HepG2 (cell line): ENCODE data around the gene SLC7A8. TPM values are rescaled to one million over a fixed set of nuclear protein-coding genes. Genes with fewer than 3 reads are reported as not detected.
A peak's percentile ranks its signal among the peaks of the same experiment; 100 is the strongest.

Experiments
- AGO1 ChIP-seq: fragments of 200-400 bp; formaldehyde crosslinking; IDR thresholded peaks from 2 replicates; pipeline ENCODE4 v1.6.1; 2017; ENCODE audit warnings: mild to moderate bottlenecking, low read depth, low read length, moderate library complexity; ENCODE audit not compliant: poor library complexity, severe bottlenecking
- BRCA1 ChIP-seq: sonication (generic); formaldehyde crosslinking; IDR thresholded peaks from 2 replicates; pipeline ENCODE4 v1.4.0; 2020; ENCODE audit warnings: missing genetic modification reagents
- BRD4 ChIP-seq: sonication (generic); formaldehyde crosslinking; IDR thresholded peaks from 2 replicates; pipeline ENCODE4 v1.4.0; 2020; ENCODE audit warnings: missing genetic modification reagents
- ELF1 ChIP-seq: sonication (generic); formaldehyde crosslinking; IDR thresholded peaks from 2 replicates; pipeline ENCODE4 v1.4.0; 2020; ENCODE audit warnings: missing genetic modification reagents
- FOSL2 ChIP-seq: sonication (generic); formaldehyde crosslinking; IDR thresholded peaks from 2 replicates; pipeline ENCODE4 v1.4.0; 2020; ENCODE audit warnings: missing genetic modification reagents
- FOXO1 ChIP-seq: sonication (generic); formaldehyde crosslinking; IDR thresholded peaks from 2 replicates; pipeline ENCODE4 v1.4.0; 2020; ENCODE audit warnings: missing genetic modification reagents
- GATA4 ChIP-seq: sonication (generic); IDR thresholded peaks from 2 replicates; pipeline ENCODE4 v1.6.1; 2016; ENCODE audit warnings: antibody characterized with exemption, low read depth, borderline replicate concordance
- HES4 ChIP-seq: sonication (generic); formaldehyde crosslinking; IDR thresholded peaks from 2 replicates; pipeline ENCODE4 v1.9.0; 2021; ENCODE audit warnings: mild to moderate bottlenecking, missing genetic modification reagents, borderline replicate concordance
- HOXA5 ChIP-seq: sonication (generic); formaldehyde crosslinking; IDR thresholded peaks from 2 replicates; pipeline ENCODE4 v1.4.0; 2020; ENCODE audit warnings: missing genetic modification reagents
- NFKB2 ChIP-seq: sonication (generic); formaldehyde crosslinking; IDR thresholded peaks from 2 replicates; pipeline ENCODE4 v1.4.0; 2020; ENCODE audit warnings: missing genetic modification reagents, borderline replicate concordance
- RBM39 ChIP-seq: fragments of 200-400 bp; formaldehyde crosslinking; IDR thresholded peaks from one replicate; pipeline ENCODE4 v1.6.1; 2018; ENCODE audit warnings: antibody characterized with exemption, mild to moderate bottlenecking, low read depth, low read length; ENCODE audit not compliant: poor library complexity, severe bottlenecking
- REXO4 ChIP-seq: sonication (generic); formaldehyde crosslinking; IDR thresholded peaks from 2 replicates; pipeline ENCODE4 v1.8.0; 2022; ENCODE audit warnings: missing genetic modification reagents, mild to moderate bottlenecking, borderline replicate concordance
- SALL1 ChIP-seq: sonication (generic); formaldehyde crosslinking; IDR thresholded peaks from 2 replicates; pipeline ENCODE4 v1.8.0; 2022; ENCODE audit warnings: mild to moderate bottlenecking, missing genetic modification reagents
- SIX4 ChIP-seq: sonication (generic); formaldehyde crosslinking; IDR thresholded peaks from 2 replicates; pipeline ENCODE4 v1.4.0; 2020; ENCODE audit warnings: missing genetic modification reagents
- SMAD3 ChIP-seq: sonication (generic); formaldehyde crosslinking; IDR thresholded peaks from 2 replicates; pipeline ENCODE4 v1.4.0; 2020; ENCODE audit warnings: missing genetic modification reagents
- U2AF1 ChIP-seq: fragments of 200-400 bp; formaldehyde crosslinking; optimal IDR thresholded peaks from 2 replicates; pipeline ENCODE3; 2017; ENCODE audit warnings: mild to moderate bottlenecking, low read depth, low read length
- ZBTB42 ChIP-seq: sonication (generic); formaldehyde crosslinking; IDR thresholded peaks from 2 replicates; pipeline ENCODE4 v1.5.0; 2020; ENCODE audit warnings: mild to moderate bottlenecking, missing genetic modification reagents
- ZBTB7A ChIP-seq: sonication (generic); formaldehyde crosslinking; IDR thresholded peaks from 2 replicates; pipeline ENCODE4 v1.8.0; 2022; ENCODE audit warnings: mild to moderate bottlenecking, missing genetic modification reagents
- ZBTB7B ChIP-seq: sonication (generic); formaldehyde crosslinking; IDR thresholded peaks from 2 replicates; pipeline ENCODE4 v1.4.0; 2020; ENCODE audit warnings: missing genetic modification reagents
- ZNF274 ChIP-seq: sonication (generic); formaldehyde crosslinking; IDR thresholded peaks from 2 replicates; pipeline ENCODE4 v1.5.1; 2020; ENCODE audit warnings: mild to moderate bottlenecking, missing genetic modification reagents
- ZNF552 ChIP-seq: sonication (generic); formaldehyde crosslinking; IDR thresholded peaks from 2 replicates; pipeline ENCODE4 v1.9.0; 2022; ENCODE audit warnings: missing genetic modification reagents, mild to moderate bottlenecking, borderline replicate concordance
- ZNF572 ChIP-seq: sonication (generic); formaldehyde crosslinking; IDR thresholded peaks from 2 replicates; pipeline ENCODE4 v1.5.1; 2020; ENCODE audit warnings: mild to moderate bottlenecking, missing genetic modification reagents
- ZNF891 ChIP-seq: sonication (generic); formaldehyde crosslinking; IDR thresholded peaks from 2 replicates; pipeline ENCODE4 v1.5.0; 2020; ENCODE audit warnings: mild to moderate bottlenecking, missing genetic modification reagents
- ZSCAN20 ChIP-seq: sonication (generic); formaldehyde crosslinking; IDR thresholded peaks from 2 replicates; pipeline ENCODE4 v1.4.0; 2020; ENCODE audit warnings: missing genetic modification reagents, mild to moderate bottlenecking, borderline replicate concordance
- polyA plus RNA-seq, 8 experiments: library from polyadenylated mRNA; depleted of rRNA in 3 of 8; stranded (reverse) in 7 of 8; unstranded in 1 of 8; fragments of >200 nt; fragmentation: Illumina TruSeq in 4 of 8; extraction: Trizol in 4 of 8; gene quantifications; 2 replicates each; pipeline versions ENCODE4 v1.2.1 to v1.2.3, GENCODE V29; 2011 to 2016; ENCODE audit warnings: low read depth in 4 of 8, missing spikeins in 1 of 8, mixed read lengths in 1 of 8; ENCODE audit not compliant: insufficient read depth in 1 of 8
- total RNA-seq, 5 experiments: library from RNA; depleted of rRNA; stranded (reverse); fragments of >200 nt; fragmentation: Illumina TruSeq; extraction: Trizol; gene quantifications; 2 replicates each; pipeline ENCODE4 v1.2.3, GENCODE V29; 2016; ENCODE audit warnings: low read depth in 1 of 5
- TF ChIP-seq, protein P1 (sequence below): IDR thresholded peaks from 2 replicates; pipeline ENCODE4 v1.6.1; 2016
- TF ChIP-seq, protein P2 (sequence below): IDR thresholded peaks from 2 replicates; pipeline ENCODE4 v1.6.1; 2016; ENCODE audit warnings: control low read depth
- TF ChIP-seq, protein P3 (sequence below): sonication (generic); formaldehyde crosslinking; IDR thresholded peaks from 2 replicates; pipeline ENCODE4 v1.5.0; 2020; ENCODE audit warnings: missing genetic modification reagents, mild to moderate bottlenecking, borderline replicate concordance

SLC7A8 gene
- total and polyA plus RNA-seq, 2 of the 13 experiments (the other 11 are each of a cell fraction or from before 2014, with no cell fraction given): 0.25 TPM; not detected in 1

DNA sequence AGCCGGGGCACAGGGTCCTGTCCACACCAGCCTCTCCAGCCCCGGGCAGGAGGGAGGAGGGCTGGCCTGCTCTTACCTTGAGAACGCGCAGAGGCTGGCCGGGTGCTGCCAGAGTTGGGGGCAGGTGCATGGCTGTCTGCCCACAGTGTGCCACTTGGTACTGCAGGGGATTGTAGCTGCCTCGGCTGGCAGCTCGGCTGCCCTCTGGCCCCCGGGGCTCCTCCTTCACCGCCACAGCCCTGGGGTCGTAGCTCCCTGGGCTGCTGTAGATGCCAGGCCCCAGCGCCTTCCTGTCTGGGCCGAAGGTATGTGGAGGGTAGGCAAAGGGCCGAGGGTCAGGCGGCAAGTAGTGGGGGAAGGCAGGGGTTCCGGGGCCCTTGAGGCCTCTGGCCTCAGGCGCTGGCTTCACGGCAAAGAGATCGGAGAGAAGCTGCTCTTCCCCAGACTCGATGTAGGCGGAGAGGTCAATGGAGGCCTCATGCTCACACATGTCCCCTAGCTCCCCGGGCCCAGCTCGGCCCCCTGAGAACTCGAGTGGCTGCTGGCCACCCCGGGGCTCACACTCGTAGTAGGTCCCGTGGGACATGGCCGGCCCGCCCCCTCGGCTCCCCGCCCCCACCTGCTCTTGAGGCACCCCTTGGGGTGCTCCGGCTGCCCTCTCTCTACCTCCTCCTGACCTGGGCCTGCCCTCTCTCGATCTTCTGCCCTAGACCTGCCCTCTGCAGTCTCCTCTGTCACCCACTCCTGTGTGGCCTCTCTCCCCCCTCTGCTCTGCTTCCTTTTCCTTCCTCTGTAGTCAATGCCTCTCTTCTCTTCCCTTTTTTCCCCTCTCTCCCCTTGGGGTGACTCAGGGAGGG, 64.7 kb downstream of the SLC7A8 start, which contains the start of gene CEBPE (continued):
- TF ChIP-seq FOSL2 (CRISPR knock-in tag) (no peak), NFKB2 (CRISPR knock-in tag) (peak; percentile 50; the same call in 1 of the 2 replicates), BRCA1 (CRISPR knock-in tag) (no peak), ZNF891 (CRISPR knock-in tag) (0 out of 2 replicates have a peak, but pooled peaks have one; percentile 41), AGO1 (peak; percentile 22), BRD4 (CRISPR knock-in tag) (0 out of 2 replicates have a peak, but pooled peaks have one; percentile 60), FOXO1 (peak; percentile 9; the same call in 1 of the 2 replicates), HES4 (CRISPR knock-in tag) (0 out of 2 replicates have a peak, but pooled peaks have one; percentile 41), HOXA5 (CRISPR knock-in tag) (no peak), SALL1 (peak; percentile 50; the same call in 1 of the 2 replicates), RBM39 (peak; percentile 21), REXO4 (no peak), ZBTB42 (CRISPR knock-in tag) (no peak), SIX4 (CRISPR knock-in tag) (no peak), ZBTB7A (0 out of 2 replicates have a peak, but pooled peaks have one; percentile 24), GATA4 (no peak), ZBTB7B (CRISPR knock-in tag) (no peak), U2AF1 (no peak), ZSCAN20 (no peak), ZNF274 (CRISPR knock-in tag) (peak; percentile 22; the same call in 1 of the 2 replicates), ZNF572 (CRISPR knock-in tag) (peak; percentile 87; the same call in 1 of the 2 replicates), ELF1 (CRISPR knock-in tag) (no peak), ZNF552 (0 out of 2 replicates have a peak, but pooled peaks have one; percentile 28), SMAD3 (CRISPR knock-in tag) (no peak)
- TF ChIP-seq, protein P1, sequence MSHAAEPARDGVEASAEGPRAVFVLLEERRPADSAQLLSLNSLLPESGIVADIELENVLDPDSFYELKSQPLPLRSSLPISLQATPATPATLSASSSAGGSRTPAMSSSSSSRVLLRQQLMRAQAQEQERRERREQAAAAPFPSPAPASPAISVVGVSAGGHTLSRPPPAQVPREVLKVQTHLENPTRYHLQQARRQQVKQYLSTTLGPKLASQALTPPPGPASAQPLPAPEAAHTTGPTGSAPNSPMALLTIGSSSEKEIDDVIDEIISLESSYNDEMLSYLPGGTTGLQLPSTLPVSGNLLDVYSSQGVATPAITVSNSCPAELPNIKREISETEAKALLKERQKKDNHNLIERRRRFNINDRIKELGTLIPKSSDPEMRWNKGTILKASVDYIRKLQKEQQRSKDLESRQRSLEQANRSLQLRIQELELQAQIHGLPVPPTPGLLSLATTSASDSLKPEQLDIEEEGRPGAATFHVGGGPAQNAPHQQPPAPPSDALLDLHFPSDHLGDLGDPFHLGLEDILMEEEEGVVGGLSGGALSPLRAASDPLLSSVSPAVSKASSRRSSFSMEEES: no peak
- TF ChIP-seq, protein P2, sequence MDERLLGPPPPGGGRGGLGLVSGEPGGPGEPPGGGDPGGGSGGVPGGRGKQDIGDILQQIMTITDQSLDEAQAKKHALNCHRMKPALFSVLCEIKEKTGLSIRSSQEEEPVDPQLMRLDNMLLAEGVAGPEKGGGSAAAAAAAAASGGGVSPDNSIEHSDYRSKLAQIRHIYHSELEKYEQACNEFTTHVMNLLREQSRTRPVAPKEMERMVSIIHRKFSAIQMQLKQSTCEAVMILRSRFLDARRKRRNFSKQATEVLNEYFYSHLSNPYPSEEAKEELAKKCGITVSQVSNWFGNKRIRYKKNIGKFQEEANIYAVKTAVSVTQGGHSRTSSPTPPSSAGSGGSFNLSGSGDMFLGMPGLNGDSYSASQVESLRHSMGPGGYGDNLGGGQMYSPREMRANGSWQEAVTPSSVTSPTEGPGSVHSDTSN (CRISPR knock-in tag): no peak
- TF ChIP-seq, protein P3, sequence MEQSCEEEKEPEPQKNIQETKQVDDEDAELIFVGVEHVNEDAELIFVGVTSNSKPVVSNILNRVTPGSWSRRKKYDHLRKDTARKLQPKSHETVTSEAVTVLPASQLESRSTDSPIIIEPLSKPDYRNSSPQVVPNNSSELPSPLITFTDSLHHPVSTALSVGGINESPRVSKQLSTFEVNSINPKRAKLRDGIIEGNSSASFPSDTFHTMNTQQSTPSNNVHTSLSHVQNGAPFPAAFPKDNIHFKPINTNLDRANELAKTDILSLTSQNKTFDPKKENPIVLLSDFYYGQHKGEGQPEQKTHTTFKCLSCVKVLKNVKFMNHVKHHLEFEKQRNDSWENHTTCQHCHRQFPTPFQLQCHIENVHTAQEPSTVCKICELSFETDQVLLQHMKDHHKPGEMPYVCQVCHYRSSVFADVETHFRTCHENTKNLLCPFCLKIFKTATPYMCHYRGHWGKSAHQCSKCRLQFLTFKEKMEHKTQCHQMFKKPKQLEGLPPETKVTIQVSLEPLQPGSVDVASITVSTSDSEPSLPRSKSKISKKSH (CRISPR knock-in tag): peak; percentile 67; the same call in 1 of the 2 replicates
